NT2/D1 (cell line): ENCODE data around the gene CTNNAL1.

Source experiments
- SUZ12 ChIP-seq: IDR thresholded peaks from 2 replicates; pipeline ENCODE4 v1.6.1; 2011; ENCODE audit not compliant: insufficient read length, insufficient read depth; ENCODE audit errors: extremely low read depth
- ZNF274 ChIP-seq: IDR thresholded peaks from 2 replicates; pipeline ENCODE4 v1.6.1; 2011; ENCODE audit warnings: mild to moderate bottlenecking, low read depth, low read length

DNA sequence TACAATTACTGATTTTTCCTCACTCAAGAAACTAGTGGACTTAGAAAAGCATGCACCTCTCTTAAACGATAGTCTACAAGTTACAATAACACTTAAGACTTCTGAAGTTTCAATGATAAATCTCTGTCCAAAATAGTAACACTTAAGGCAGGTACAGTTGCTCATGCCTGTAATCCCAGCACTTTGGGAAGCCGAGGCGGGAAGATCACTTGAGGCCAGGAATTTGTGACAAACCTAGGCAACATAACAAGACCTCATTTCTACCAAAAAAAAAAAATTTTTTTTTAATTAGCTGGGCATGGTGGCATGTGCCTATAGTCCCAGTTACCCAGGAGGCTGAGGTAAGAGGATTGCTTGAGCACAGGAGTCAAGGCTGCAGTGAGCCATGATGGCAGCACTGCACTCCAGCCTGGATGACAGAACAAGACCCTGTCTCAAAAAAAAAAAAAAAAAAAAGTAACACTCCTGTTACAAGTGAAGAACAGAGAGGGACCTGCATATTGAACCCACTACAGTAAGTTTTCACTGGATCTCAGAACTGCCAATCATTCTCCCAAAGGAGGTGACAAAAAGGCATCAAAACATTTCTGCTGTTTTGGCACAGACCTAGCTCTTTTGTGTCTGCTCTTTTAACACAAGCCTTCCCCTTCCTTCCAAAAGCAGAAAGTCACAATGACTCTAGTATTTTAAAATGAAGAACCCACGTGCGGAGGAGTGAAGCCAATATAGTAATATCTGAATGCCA lies 75.6 kb downstream of the CTNNAL1 start:
- no peak for TF ChIP-seq ZNF274
- no peak for TF ChIP-seq SUZ12
